H9 (cell line): ENCODE data around the gene ITIH4. TPM values are rescaled to one million over a fixed set of nuclear protein-coding genes. Genes with fewer than 3 reads are reported as not detected.

Experiments used
- DNase-seq: peaks from one replicate; pipeline ENCODE4 v3.0.0-alpha.2; 2017
- H2AFZ ChIP-seq: one replicate; pipeline ENCODE4 v1.6.1; 2013; ENCODE audit warnings: mild to moderate bottlenecking, low read length, control low read depth, moderate library complexity
- H2AK5ac ChIP-seq: 2 replicates; pipeline ENCODE4 v1.6.1; 2013; ENCODE audit warnings: low read length, control low read depth, mixed read lengths; ENCODE audit not compliant: insufficient read length
- H2BK120ac ChIP-seq: one replicate; pipeline ENCODE4 v1.6.1; 2013; ENCODE audit warnings: low read depth, mild to moderate bottlenecking, low read length, control low read depth, inconsistent platforms; ENCODE audit not compliant: poor library complexity, severe bottlenecking
- H2BK12ac ChIP-seq: 2 replicates; pipeline ENCODE4 v1.6.1; 2013; ENCODE audit warnings: low read length, control low read depth, mixed read lengths, low read depth; ENCODE audit not compliant: insufficient read length
- H2BK15ac ChIP-seq: 2 replicates; pipeline ENCODE4 v1.6.1; 2013; ENCODE audit warnings: low read depth, low read length, control low read depth
- H2BK20ac ChIP-seq: one replicate; pipeline ENCODE4 v1.6.1; 2013; ENCODE audit warnings: low read depth, mild to moderate bottlenecking, low read length, control low read depth, inconsistent platforms; ENCODE audit not compliant: poor library complexity, severe bottlenecking
- H2BK5ac ChIP-seq: 2 replicates; pipeline ENCODE4 v1.6.1; 2013; ENCODE audit warnings: low read length, control low read depth, mixed read lengths; ENCODE audit not compliant: insufficient read length
- H3K14ac ChIP-seq: 2 replicates; pipeline ENCODE4 v1.6.1; 2013; ENCODE audit warnings: low read length, control low read depth; ENCODE audit not compliant: insufficient read depth
- H3K18ac ChIP-seq: 2 replicates; pipeline ENCODE4 v1.6.1; 2013; ENCODE audit warnings: low read depth, mild to moderate bottlenecking, mixed read lengths, low read length, control low read depth; ENCODE audit not compliant: insufficient read length
- H3K23ac ChIP-seq: 2 replicates; pipeline ENCODE4 v1.6.1; 2013; ENCODE audit warnings: low read length, control low read depth, mixed read lengths, low read depth; ENCODE audit not compliant: insufficient read length
- H3K23me2 ChIP-seq: 2 replicates; pipeline ENCODE4 v1.6.1; 2013; ENCODE audit warnings: low read depth, mild to moderate bottlenecking, mixed read lengths, low read length, control low read depth; ENCODE audit not compliant: insufficient read length, poor library complexity, severe bottlenecking
- H3K27ac ChIP-seq: 2 replicates; pipeline ENCODE4 v1.5.1; 2013; ENCODE audit warnings: low read length, control low read depth, mixed read lengths, low read depth; ENCODE audit not compliant: insufficient read length
- H3K27me3 ChIP-seq: 2 replicates; pipeline ENCODE4 v1.6.1; 2013; ENCODE audit warnings: low read length, control low read depth, inconsistent platforms; ENCODE audit not compliant: insufficient read depth
- H3K4ac ChIP-seq: 2 replicates; pipeline ENCODE4 v1.6.1; 2013; ENCODE audit warnings: low read depth, mild to moderate bottlenecking, control low read depth, inconsistent platforms, low read length, moderate library complexity
- H3K4me1 ChIP-seq: 2 replicates; pipeline ENCODE4 v1.6.1; 2013; ENCODE audit warnings: low read length, control low read depth, inconsistent platforms; ENCODE audit not compliant: insufficient read depth
- H3K4me2 ChIP-seq: 2 replicates; pipeline ENCODE4 v1.6.1; 2013; ENCODE audit warnings: low read length, control low read depth, mixed read lengths; ENCODE audit not compliant: insufficient read length, insufficient read depth
- H3K56ac ChIP-seq: 2 replicates; pipeline ENCODE4 v1.6.1; 2013; ENCODE audit warnings: low read depth, mild to moderate bottlenecking, mixed read lengths, low read length, control low read depth; ENCODE audit not compliant: insufficient read length
- H3K79me1 ChIP-seq: 2 replicates; pipeline ENCODE4 v1.6.1; 2013; ENCODE audit warnings: low read depth, mild to moderate bottlenecking, moderate library complexity, low read length, control low read depth, inconsistent platforms; ENCODE audit not compliant: insufficient read depth, poor library complexity, severe bottlenecking
- H3K79me2 ChIP-seq: 2 replicates; pipeline ENCODE4 v1.6.1; 2013; ENCODE audit warnings: low read length, control low read depth, inconsistent platforms; ENCODE audit not compliant: insufficient read depth
- H3K9ac ChIP-seq: 2 replicates; pipeline ENCODE4 v1.6.1; 2013; ENCODE audit warnings: low read length, control low read depth, mixed read lengths; ENCODE audit not compliant: insufficient read length; ENCODE audit errors: extremely low read depth
- H3K9me3 ChIP-seq: one replicate; pipeline ENCODE4 v1.6.1; 2013; ENCODE audit warnings: low read depth, low read length, inconsistent platforms; ENCODE audit not compliant: control insufficient read depth
- H3T11ph ChIP-seq: one replicate; pipeline ENCODE4 v1.6.1; 2013; ENCODE audit warnings: mild to moderate bottlenecking, low read length, control low read depth, inconsistent platforms
- H4K20me1 ChIP-seq: one replicate; pipeline ENCODE4 v1.6.1; 2013; ENCODE audit not compliant: control insufficient read depth, insufficient read length, insufficient read depth
- H4K5ac ChIP-seq: 2 replicates; pipeline ENCODE4 v1.6.1; 2013; ENCODE audit warnings: low read depth, mild to moderate bottlenecking, mixed read lengths, low read length, control low read depth; ENCODE audit not compliant: insufficient read length
- H4K8ac ChIP-seq: replicated peaks from 2 replicates; pipeline ENCODE4 v1.6.1; 2013; ENCODE audit warnings: low read length, control low read depth, mixed read lengths, low read depth; ENCODE audit not compliant: insufficient read length
- H4K91ac ChIP-seq: 2 replicates; pipeline ENCODE4 v1.6.1; 2013; ENCODE audit warnings: low read depth, mild to moderate bottlenecking, moderate library complexity, mixed read lengths, low read length, control low read depth; ENCODE audit not compliant: insufficient read length
- H3K27ac Mint-ChIP-seq, 3 experiments: 2 replicates in 2 of 3; 3 replicates in 1 of 3; pipeline ENCODE4 v1.8.0; 2020 to 2021; ENCODE audit warnings: mixed read lengths in 3 of 3, mild to moderate bottlenecking in 1 of 3, moderate library complexity in 1 of 3
- H3K27me3 Mint-ChIP-seq: 2 replicates; pipeline ENCODE4 v1.8.0; 2021; ENCODE audit warnings: low read depth, mild to moderate bottlenecking, moderate library complexity, mixed read lengths
- H3K36me3 Mint-ChIP-seq, 3 experiments: 2 replicates in 2 of 3; 3 replicates in 1 of 3; pipeline ENCODE4 v1.8.0; 2020 to 2021; ENCODE audit warnings: low read depth in 3 of 3, mixed read lengths in 3 of 3; ENCODE audit not compliant: insufficient read depth in 1 of 3
- H3K4me1 Mint-ChIP-seq, 2 experiments: 2 replicates each; pipeline ENCODE4 v1.8.0; 2020; ENCODE audit warnings: mixed read lengths in 2 of 2
- H3K4me3 Mint-ChIP-seq, 2 experiments: 2 replicates in 1 of 2; 3 replicates in 1 of 2; pipeline ENCODE4 v1.8.0; 2020 to 2021; ENCODE audit warnings: mild to moderate bottlenecking in 2 of 2, mixed read lengths in 2 of 2, moderate library complexity in 1 of 2
- H3K9me3 Mint-ChIP-seq, 2 experiments: 2 replicates in 1 of 2; 3 replicates in 1 of 2; pipeline ENCODE4 v1.8.0; 2020; ENCODE audit warnings: mild to moderate bottlenecking in 2 of 2, mixed read lengths in 2 of 2, moderate library complexity in 1 of 2
- CTCF ChIP-seq: fragments of 200-600 bp; sonication (generic); conservative IDR thresholded peaks from 3 replicates; pipeline ENCODE4 v1.8.0; 2021; ENCODE audit warnings: antibody characterized with exemption, mild to moderate bottlenecking
- WGBS: extraction: QIAGEN DNeasy Blood & Tissue Kit; methylation state at CpG from one replicate; pipeline ENCODE4 v1.1.7; 2013; ENCODE audit warnings: missing lambda C conversion rate, low lambda C conversion rate, mixed read lengths; ENCODE audit not compliant: insufficient read length; ENCODE audit errors: extremely low coverage; 5-methylcytosine and 5-hydroxymethylcytosine counted together
- total RNA-seq: library from RNA; stranded (reverse); gene quantifications from 2 replicates; pipeline ENCODE4 v1.2.1, GENCODE V29; 2021

Gene ITIH4
- total RNA-seq, 1 experiment from 2014 or later = 3.0 TPM

DNA sequence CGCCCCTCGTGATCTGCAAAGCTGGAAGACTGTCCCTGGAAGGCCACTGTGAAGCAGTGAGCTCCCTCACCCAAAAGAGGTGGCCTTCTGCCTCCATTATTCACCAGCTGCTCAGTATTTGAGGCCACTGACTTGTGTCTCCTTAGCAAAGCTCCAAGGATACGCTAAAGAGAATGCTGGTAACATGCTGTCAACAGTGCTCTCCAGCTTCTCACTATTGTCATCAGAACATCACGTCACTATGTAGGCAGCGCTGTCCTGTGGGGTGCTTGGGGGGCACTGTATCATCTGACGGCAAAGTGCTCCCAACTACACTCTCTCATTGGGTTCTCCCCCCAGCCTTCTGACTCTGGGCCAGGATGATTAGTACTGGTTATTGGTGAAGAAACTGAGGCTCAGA, 14.3 kb downstream of the ITIH4 start:
- no peaks in the 10 kb centered on the region; a peak in 1 of 7 replicates for H3K36me3 Mint-ChIP-seq
- Histone ChIP-seq H3K23me2 (no peaks in the 10 kb centered on the region), H2BK120ac (no peak overlapping the region), H4K91ac (no peak overlapping the region), H3K79me2 (no peaks in the 10 kb centered on the region), H3K4ac (no peak overlapping the region), H4K20me1 (no peaks in the 10 kb centered on the region), H3K4me1 (0 out of 2 replicates have a peak, but pooled peaks cover 4% of the 10 kb centered on the region), H2BK12ac (no peak overlapping the region), H2BK20ac (no peak overlapping the region), H4K8ac (no peak overlapping the region), H3K9me3 (no peaks in the 10 kb centered on the region), H3K27ac (no peak overlapping the region), H3K14ac (no peak overlapping the region), H4K5ac (no peak overlapping the region), H2AK5ac (no peak overlapping the region), H3K79me1 (no peaks in the 10 kb centered on the region), H3K27me3 (no peaks in the 10 kb centered on the region), H2AFZ (no peak overlapping the region), H3K18ac (no peak overlapping the region), H3T11ph (no peak overlapping the region), H3K56ac (no peak overlapping the region), H2BK5ac (no peak overlapping the region), H3K9ac (no peak overlapping the region), H3K23ac (no peak overlapping the region), H2BK15ac (no peak overlapping the region), H3K4me2 (no peak overlapping the region)
- DNase-seq = no peak
- no peak overlapping the region for H3K27ac Mint-ChIP-seq
- no peak overlapping the region for H3K4me3 Mint-ChIP-seq
- H3K27me3 Mint-ChIP-seq = peaks cover 2% of the 10 kb centered on the region; the same call in 1 of the 2 replicates
- WGBS = no CpG with 5 or more reads among the region's 6 CpGs
- no peaks in the 10 kb centered on the region for H3K9me3 Mint-ChIP-seq
- no peak for TF ChIP-seq CTCF
- peaks cover 12 to 14% of the 10 kb centered on the region in 2 experiments for H3K4me1 Mint-ChIP-seq
